HG03558 (cell line): ENCODE data around the gene AASDH.
"Not testable (repeated sequence)": the region's sequence is repeated elsewhere in the genome, so short reads cannot be mapped to it uniquely, and the experiment has no call there.

Experiments used
- ATAC-seq: cut with Tn5 transposase; IDR thresholded peaks from one replicate; pipeline ENCODE4 v1.9.1; 2021; ENCODE audit warnings: moderate number of reproducible peaks; ENCODE audit not compliant: unreplicated experiment; ENCODE audit errors: extremely low read depth

The AASDH gene

DNA sequence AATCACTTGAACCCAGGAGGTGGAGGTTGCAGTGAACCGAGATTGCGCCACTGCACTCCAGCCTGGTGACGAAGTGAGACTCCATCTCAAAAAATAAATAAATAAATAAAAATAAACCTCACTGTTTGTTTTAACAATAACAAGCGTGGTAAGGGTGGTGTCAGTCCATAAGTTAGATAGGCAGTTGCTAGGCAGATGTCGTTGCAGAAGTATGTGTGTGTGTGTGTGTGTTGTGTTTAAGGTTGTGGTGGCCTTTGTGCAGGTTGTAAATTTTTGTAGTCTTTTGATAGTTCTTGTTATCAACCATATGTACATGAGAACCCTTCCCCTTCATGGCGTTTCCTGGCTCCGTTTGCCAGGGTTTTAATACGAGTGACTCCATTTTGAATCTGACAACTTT, 4.0 kb upstream of the AASDH start:
- no peak for ATAC-seq

DNA sequence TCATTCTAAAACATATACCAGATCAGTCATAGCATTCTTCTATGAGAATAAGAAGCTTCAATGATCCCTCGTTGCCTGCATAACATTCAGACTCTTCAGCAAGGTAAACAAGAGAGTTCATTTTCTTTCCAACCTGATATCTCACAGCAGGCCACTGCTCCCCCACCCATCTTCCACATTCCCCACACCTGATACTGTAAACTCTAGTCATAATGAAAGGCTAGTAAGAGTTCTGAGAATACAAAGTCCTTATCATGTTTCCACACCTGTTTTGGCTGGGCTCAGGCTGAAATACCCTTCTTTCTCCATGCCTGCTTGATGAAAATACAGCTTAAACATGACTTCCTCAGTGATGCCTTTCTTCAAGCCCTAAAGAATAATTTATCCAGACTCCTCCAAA, 2.3 kb upstream of the AASDH start:
- ATAC-seq: no peak

DNA sequence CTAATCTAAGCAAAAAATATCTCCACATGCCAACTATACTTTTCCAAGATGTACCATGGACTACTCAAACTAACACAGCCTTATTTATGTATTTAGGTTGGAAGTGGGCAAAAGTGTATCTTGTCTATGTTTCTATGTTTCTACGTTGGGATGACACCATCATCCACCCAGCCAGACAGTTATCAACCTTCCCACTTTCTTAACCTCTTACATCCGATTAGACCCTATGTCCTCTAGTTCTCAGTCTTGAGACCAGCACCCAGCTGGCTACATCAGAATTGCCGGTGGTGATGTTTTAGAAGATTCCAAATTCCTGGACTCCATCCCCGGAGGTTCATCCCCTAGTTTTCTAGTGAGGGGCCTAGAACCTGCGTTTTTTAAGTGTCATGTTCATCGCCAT, 1.0 kb upstream of the AASDH start:
- no peak for ATAC-seq

DNA sequence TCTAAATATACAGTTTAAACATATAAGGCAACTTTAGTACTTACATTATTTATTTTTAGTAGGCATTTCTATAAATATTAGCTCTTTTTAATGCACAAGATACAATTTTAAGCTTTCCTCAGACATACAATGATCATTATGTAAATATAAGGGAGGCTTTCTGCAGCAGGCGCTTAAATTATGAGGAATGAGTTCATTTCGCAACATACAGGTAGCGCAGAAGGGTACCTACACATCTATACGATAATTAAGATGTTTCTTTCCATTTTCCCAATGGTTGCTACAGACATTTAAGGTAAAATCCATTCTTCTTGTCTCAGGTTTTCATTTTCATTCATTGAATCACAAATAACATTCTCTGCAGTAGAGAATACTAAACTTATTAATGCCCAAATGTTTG, 1.2 kb downstream of the AASDH start:
- ATAC-seq: no peak

DNA sequence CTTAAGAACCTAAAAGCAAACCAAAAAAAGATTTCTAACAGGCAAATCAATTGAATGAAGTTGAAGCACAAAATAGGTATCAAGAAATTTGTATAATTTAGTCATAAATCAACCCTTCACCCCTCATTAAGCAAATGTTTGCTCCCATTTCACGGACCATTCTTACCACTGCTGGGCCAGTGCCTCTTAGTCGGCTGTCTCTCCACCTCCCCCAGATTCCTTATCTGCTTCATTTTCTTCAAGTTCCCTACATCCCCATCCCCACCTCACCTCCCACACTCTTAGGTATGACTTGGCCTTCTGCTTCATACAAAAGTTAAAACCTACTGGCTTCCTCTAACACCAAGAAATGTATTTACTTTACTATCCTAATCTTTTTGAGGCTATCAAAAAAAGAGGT, 11.8 kb downstream of the AASDH start:
- no peak for ATAC-seq

DNA sequence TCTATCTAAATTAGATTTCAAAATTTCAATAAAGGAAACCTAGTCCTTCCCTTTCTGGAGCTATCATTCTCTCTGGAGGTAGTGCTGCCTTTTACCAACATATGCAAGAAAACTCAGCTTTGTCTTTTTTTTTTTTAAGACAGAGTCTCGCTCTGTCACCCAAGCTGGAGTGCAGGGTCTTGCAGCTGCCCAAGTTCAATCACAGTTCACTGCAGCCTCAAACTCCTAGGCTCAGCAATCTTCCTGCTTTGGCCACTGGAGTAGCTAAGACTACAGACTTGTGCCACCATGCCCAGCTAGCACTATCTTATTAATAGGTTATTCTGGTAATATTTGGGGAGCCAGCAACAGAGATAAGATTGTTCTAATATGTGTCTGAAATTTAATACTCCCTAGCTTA, 12.3 kb downstream of the AASDH start:
- ATAC-seq: no peak

DNA sequence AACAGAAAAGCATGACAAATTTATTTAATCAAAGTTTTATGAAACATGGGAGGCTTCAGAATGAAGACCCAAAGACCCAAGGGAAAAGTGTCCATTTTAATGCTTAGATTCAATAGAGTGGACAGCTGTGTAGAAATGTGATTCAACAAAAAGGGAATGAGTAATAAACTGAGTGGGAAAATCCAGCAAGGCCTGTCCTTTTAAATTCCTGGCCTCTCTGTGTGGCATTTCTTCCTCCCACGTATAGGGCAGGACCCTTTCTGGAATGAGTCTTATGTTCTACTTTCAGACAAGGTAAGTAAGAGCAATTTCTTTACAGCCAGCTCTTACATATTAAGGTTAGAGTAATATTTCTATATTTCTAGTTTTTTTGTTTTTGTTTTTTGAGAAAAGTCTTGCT, 14.5 kb downstream of the AASDH start:
- no peak for ATAC-seq

DNA sequence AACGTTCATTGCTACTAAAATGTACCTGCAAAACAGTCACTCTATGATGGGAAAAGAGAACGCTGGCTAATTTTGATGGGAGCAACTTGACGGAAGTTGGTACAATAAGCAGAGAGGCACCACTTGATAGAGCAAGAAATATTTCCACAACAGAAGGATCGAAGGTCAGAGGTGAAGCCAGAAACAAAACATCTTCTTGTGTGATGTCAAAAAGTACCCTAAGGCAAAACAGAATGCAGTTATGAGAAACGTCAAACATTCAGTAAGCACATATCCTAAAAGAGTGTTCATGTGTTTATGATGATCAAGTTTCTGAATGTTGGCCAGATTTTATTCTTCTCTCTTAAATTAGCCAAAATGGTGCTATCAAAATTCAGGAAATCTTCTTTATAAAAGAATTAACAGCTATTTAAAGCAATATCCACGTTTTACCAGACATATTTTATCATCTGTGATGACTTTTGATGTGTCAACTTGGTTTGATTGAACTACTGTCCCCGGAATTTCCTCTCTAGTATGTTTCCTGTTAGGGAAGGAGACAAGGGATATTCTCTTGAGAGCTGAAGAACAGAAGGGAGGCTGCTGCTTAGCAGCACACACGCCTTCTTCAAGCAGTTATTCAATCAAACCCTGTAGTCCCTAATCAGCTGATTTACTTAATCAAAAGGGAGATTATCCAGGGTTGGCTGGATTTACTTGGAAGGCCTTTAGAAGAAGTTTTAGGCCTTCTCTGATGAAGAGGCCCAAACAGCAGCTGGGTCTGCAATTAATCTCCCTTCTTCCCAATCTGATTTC, 15.7 kb downstream of the AASDH start:
- no peak for ATAC-seq

DNA sequence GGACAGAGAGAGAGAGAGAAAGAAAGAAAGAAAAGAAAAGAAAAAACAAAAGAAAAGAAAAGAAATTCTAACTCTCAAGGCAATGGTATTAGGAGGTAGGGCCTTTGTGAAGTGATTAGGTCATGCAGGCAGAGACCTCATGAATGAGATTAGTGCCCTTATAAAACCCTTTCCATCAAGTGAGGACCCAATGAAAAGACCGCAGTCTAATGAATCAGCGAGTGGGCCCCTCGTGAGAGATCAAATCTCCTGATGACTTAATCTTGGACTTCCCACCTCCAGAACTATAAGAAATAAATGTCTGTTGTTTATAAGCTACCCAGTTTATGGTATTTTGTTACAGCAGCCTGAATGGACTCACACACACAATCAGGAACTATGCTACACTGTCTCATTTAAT, 16.9 kb downstream of the AASDH start:
- no peak for ATAC-seq

DNA sequence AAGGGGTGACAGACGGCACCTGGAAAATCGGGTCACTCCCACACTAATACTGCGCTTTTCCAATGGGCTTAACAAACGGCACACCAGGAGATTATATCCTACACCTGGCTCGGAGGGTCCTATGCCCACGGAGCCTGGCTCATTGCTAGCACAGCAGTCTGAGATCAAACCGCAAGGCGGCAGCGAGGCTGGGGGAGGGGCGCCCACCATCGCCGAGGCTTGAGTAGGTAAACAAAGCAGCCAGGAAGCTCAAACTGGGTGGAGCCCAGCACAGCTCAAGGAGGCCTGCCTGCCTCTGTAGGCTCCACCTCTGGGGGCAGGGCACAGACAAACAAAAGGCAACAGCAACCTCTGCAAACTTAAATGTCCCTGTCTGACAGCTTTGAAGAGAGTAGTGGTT, 24.3 kb downstream of the AASDH start:
- not testable (repeated sequence) for ATAC-seq

DNA sequence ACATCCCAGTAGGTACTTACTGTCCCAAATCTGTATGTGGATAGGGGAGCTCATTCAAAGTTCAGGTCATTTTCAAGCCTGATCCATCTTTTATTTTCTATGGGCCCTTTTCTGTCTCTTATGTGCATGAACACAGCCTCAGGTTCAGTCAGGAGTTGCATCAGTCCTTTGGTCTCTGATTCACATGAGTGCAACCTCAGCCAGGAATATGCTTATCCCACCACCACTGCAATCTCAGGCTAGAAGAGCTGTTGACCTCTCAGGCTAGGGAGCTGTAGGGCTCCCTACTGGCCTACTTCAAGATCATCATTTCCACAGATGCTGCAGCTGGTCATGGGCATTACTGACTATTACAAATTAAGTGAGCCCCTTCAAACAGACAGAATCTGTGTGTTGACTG, 27.2 kb downstream of the AASDH start:
- ATAC-seq: no peak

DNA sequence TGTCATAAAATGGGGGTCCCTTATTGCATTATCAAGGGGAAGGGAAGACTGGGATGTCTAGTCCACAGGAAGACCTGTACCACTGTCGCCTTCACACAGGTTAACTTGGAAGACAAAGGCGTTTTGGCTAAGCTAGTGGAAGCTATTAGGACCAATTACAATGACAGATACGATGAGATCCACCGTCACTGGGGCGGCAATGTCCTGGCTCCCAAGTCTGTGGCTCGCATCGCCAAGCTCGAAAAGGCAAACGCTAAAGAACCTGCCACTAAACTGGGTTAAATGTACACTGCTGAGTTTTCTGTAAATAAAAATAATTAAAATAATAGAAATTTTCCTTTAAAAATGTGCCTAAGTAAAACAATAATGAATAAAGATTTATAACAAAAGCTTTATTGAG, 30.6 kb downstream of the AASDH start:
- ATAC-seq: no peak

DNA sequence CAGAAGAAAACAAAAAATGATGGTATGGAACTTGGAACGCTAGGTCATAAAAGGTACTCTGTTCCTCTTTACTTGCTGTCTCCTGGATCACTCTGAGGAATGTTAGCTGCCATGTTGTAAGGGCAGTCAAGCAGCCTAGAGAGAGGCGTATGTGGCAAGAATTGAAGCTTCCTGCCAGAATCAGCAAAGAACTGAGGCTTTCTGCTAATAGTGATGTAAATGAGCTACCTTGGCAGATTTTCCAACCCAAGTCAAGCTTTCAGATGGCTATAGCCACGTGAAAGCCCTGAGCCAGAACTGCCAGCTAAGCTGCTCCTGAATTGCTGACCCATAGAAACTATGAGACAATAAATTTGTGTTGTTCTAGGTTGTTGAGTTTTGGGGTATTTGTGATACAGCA, 38.7 kb downstream of the AASDH start:
- ATAC-seq: no peak

DNA sequence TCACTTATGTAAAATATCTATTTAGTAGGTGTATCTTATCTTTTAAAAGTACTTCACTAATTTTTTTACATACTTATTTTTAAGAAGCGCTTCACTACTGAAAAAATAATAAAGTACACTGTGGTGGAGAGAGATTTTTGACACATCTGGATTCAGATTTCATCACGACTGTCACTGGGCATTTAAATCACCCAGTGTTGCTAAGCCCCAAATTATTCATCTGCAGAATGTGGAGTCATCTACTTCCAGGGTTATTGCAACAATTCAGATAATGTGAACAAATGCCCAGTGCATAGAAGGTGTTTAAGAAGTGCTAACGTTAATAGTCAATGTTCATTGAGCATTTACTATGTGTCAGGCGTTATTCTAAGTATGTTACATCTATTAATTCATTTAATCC, 41.8 kb downstream of the AASDH start:
- ATAC-seq: no peak

DNA sequence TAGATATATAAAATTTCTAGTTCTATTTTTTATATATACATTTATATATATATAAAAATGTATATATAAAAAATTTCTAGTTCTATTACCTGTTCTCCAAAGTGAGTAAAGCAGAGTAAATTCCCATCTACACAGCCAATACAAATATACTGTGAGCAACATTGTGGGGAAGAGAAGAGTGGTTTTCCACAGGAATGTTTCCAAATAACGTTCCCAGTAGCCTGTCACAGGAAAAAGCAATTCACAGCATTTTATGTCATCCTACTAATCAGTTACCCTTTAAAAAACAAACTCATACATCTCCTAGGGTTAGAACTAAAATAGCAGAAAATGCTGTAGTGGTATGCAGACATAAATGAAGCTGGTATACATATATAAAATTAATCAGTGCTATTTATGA, 44.5 kb downstream of the AASDH start:
- no peak for ATAC-seq

DNA sequence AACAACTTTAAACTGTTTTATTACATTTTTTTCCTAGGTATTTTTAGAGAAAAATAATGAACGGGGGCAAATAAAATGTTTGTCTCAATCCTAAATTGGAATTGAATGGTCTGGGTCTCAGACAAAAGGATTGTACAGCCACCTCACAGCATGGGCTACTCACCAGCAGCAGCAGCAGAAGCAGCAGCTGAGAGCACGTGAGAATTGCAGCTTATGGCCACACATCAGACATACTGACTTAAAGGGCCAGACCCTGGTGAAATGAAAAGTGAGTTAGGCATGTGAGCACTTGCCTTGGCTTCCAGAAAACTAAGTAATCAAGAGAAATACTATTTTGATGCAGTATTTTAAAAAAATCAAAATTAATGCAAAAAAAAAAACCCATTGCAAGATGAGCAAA, 56.6 kb downstream of the AASDH start:
- no peak for ATAC-seq

DNA sequence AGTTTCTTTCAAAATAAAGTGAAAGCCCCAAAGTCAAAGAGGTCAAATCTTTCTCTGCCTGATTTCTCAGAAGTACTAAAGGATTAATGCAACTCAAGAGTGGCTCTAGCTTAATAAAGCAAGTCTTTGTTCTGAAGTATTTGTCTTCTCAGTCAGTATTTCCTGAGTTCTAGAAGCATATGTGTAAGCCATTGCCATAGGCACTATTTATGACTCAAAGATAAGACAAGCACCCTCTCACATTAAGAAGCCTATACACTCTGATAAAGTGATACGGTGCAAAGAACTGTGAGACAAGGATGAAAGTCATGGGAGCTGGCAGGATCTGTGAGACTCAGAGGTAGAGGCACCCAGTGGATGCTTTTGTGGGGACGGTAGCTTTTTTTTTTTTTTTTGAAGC, 60.9 kb downstream of the AASDH start:
- no peak for ATAC-seq

DNA sequence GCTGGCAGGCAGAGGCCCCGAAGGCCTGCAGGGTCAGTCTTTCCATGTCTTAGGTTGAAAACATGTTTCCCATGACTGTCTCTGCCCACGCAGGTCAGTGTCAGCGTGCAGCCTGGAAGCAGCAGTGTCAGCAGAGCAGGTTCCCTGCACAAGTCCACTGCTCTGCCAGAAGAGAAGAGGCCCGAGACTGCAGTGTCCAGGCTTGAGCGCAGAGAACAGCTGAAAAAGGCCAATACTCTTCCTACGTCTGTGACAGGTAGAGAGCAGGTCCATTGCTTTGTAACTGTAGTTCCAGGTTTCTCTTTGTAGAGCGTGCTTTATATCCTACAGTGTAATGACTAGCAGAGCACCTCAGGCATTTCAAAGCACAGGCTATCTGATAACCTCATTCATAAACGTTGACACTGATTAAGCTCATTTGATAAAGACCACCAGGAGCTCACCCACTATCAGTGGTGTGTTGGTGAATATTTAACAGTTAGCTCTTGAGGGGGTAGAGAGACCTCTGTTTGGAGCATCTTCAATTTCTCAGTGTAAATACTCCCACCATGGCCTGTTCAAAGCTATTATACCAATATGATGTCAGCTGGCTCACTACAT, 63.2 kb downstream of the AASDH start:
- ATAC-seq: no peak

DNA sequence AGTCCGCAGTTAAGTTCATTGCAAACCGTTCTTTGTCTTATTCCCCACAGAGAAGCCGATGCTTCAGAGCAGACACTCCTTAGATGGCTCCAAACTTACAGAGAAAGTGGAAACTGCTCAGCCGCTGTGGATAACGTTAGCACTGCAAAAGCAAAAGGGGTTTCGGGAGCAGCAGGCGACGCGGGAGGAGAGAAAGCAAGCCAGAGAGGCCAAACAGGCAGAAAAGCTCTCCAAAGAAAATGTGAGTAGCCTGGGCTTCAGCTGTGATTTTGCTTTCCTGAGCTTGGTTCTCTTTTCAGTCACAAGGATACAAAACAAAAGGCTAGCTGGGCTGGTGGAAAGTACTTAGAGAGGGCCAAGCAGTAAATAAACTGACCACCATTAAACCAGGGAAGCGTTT, 64.0 kb downstream of the AASDH start:
- ATAC-seq: no peak

DNA sequence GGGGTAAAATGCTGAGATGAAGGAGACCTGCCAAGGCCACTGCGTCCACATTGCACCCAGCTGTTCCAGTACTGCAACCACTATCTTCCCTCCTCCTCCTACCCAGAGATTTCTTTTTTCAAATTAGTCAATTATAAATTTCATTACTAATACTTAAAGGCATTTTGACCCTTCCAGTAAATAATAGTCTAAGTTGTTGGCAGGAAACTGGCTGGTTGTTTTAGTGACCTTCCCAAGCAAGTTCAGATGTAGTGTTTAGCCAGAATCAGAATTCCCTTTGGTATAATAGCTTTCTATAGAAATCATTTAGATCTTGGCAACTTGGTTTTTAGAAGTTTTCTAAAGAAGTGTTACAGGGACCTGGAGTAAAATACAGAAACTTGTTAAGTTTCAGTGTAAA, 66.0 kb downstream of the AASDH start:
- ATAC-seq: no peak

DNA sequence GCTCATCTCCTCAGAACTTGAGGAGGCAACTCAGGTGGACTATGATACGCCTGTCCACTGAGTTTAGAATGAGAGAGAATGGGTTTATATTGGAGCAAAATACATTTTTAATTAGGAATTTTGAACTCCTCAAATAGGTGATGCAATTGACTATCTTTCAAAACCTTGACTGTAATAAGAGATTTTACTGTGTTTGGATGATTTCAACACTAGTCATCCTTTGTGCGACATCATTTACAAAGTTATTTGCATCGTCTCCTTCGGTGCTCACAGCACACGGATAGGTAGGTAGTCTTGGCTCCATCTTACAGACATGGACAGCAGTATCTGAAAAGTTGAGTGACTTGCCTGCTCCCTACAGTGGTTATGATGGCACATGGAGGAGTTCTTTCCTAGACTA, 67.0 kb downstream of the AASDH start:
- no peak for ATAC-seq

DNA sequence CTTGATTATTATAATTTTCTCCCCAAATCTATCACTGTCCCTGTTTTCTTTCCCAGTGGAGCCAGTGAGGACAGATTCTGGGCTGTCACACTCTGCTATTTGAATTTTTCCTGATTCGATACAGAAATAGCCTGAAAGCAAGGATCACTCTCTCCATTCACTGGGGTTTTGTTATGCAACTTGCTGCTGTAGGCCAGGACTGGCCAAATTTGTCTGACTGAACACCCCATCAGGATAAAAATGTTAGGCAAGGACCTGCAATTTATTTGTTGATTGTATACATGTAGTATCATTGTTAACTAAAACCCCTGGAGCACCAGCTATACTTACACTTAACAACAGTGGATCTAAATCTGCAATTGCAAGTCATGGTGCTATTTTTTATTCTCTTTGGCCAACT, 68.7 kb downstream of the AASDH start:
- no peak for ATAC-seq
